IMR-90 (cell line): Measurements from ENCODE around the gene RND1. TPM values are rescaled to one million over a fixed set of nuclear protein-coding genes. Genes with fewer than 3 reads are reported as not detected.
A peak's percentile ranks its signal among the peaks of the same experiment; 100 is the strongest.

Experiments used
- ATAC-seq: fragments of 200-7000 bp; cut with Tn5 transposase; 2 replicates; pipeline ENCODE4 v1.9.1; 2020; ENCODE audit warnings: low read depth, mild to moderate bottlenecking, moderate library complexity
- BruUV-seq: library from RNA; stranded (reverse); fragments of 400-500 nt; replicated peaks from 2 replicates; lab custom pipeline; 2021; lab: Mats Ljungman, UMichigan
- CTCF ChIA-PET: fragments of 300-600 bp; formaldehyde crosslinking; extraction: SDS; loops from one replicate; lab custom pipeline; 2021; ENCODE audit warnings: antibody characterized with exemption; lab: Yijun Ruan, JAX
- POLR2A ChIA-PET: fragments of 300-600 bp; sonication (Branson Sonifier 250); formaldehyde crosslinking; loops from one replicate; lab custom pipeline; 2022; ENCODE audit warnings: antibody characterized with exemption; ENCODE audit not compliant: unreplicated experiment; lab: Charles Lee
- DNase-seq: peaks from one replicate; pipeline ENCODE4 v3.0.0; 2013
- H2AFZ ChIP-seq: replicated peaks from 2 replicates; pipeline ENCODE3; 2013; ENCODE audit warnings: low read length, mild to moderate bottlenecking; ENCODE audit not compliant: poor library complexity
- H2AK5ac ChIP-seq: 2 replicates; pipeline ENCODE4 v1.6.1; 2013; ENCODE audit warnings: low read depth, low read length, inconsistent platforms
- H2AK9ac ChIP-seq: replicated peaks from 2 replicates; pipeline ENCODE3; 2013; ENCODE audit warnings: mild to moderate bottlenecking, low read depth, low read length, moderate library complexity; ENCODE audit not compliant: poor library complexity
- H2BK120ac ChIP-seq: 2 replicates; pipeline ENCODE4 v1.6.1; 2013; ENCODE audit warnings: low read depth, low read length, inconsistent platforms
- H2BK15ac ChIP-seq: 3 replicates; pipeline ENCODE4 v1.6.1; 2013; ENCODE audit warnings: low read depth, low read length, inconsistent platforms
- H2BK20ac ChIP-seq: 2 replicates; pipeline ENCODE4 v1.6.1; 2013; ENCODE audit warnings: low read depth, mild to moderate bottlenecking, inconsistent platforms, low read length, moderate library complexity
- H2BK5ac ChIP-seq: 2 replicates; pipeline ENCODE4 v1.6.1; 2013; ENCODE audit warnings: mild to moderate bottlenecking, low read depth, low read length, inconsistent platforms; ENCODE audit not compliant: poor library complexity, severe bottlenecking
- H3K14ac ChIP-seq: replicated peaks from 2 replicates; pipeline ENCODE4 v1.6.1; 2013; ENCODE audit warnings: low read depth, low read length, inconsistent platforms
- H3K18ac ChIP-seq: 2 replicates; pipeline ENCODE4 v1.6.1; 2013; ENCODE audit warnings: low read depth, low read length, control low read depth
- H3K23ac ChIP-seq: 2 replicates; pipeline ENCODE4 v1.6.1; 2013; ENCODE audit warnings: low read depth, low read length, inconsistent platforms
- H3K27ac ChIP-seq: 2 replicates; pipeline ENCODE4 v1.5.1; 2013; ENCODE audit warnings: mild to moderate bottlenecking, control low read depth, low read length; ENCODE audit not compliant: insufficient read depth
- H3K27me3 ChIP-seq: 2 replicates; pipeline ENCODE4 v1.6.1; 2013; ENCODE audit warnings: low read length; ENCODE audit not compliant: control insufficient read depth, insufficient read depth
- H3K36me3 ChIP-seq: 2 replicates; pipeline ENCODE4 v1.6.1; 2013; ENCODE audit warnings: low read length, mixed read lengths; ENCODE audit not compliant: control insufficient read depth, insufficient read depth
- H3K4ac ChIP-seq: 2 replicates; pipeline ENCODE4 v1.6.1; 2013; ENCODE audit warnings: low read depth, low read length, inconsistent platforms
- H3K4me1 ChIP-seq: 2 replicates; pipeline ENCODE4 v1.6.1; 2013; ENCODE audit warnings: low read length, mixed read lengths; ENCODE audit not compliant: control insufficient read depth, insufficient read depth
- H3K4me2 ChIP-seq: 2 replicates; pipeline ENCODE4 v1.6.1; 2013; ENCODE audit warnings: low read depth, mild to moderate bottlenecking, control low read depth, low read length, moderate library complexity
- H3K4me3 ChIP-seq: 2 replicates; pipeline ENCODE4 v1.5.1; 2013; ENCODE audit warnings: low read depth, mild to moderate bottlenecking, control low read depth, low read length, moderate library complexity; ENCODE audit not compliant: insufficient read depth
- H3K56ac ChIP-seq: 2 replicates; pipeline ENCODE4 v1.6.1; 2013; ENCODE audit warnings: low read length, inconsistent platforms; ENCODE audit not compliant: insufficient read depth; ENCODE audit errors: extremely low read depth
- H3K79me1 ChIP-seq, 2 experiments: 2 replicates each; pipeline ENCODE4 v1.6.1; 2013; ENCODE audit warnings: low read length in 2 of 2, inconsistent platforms in 1 of 2, low read depth in 1 of 2
- H3K9ac ChIP-seq: 2 replicates; pipeline ENCODE4 v1.6.1; 2013; ENCODE audit warnings: low read depth, low read length, control low read depth
- H3K9me1 ChIP-seq: 2 replicates; pipeline ENCODE4 v1.6.1; 2013; ENCODE audit warnings: low read length, inconsistent platforms; ENCODE audit not compliant: insufficient read depth
- H3K9me3 ChIP-seq: 2 replicates; pipeline ENCODE4 v1.6.1; 2013; ENCODE audit warnings: low read length; ENCODE audit not compliant: control insufficient read depth, insufficient read depth
- H4K20me1 ChIP-seq: 2 replicates; pipeline ENCODE4 v1.6.1; 2013; ENCODE audit warnings: low read length, inconsistent platforms; ENCODE audit not compliant: insufficient read depth
- H4K5ac ChIP-seq: 2 replicates; pipeline ENCODE4 v1.6.1; 2013; ENCODE audit warnings: mild to moderate bottlenecking, low read depth, low read length, control low read depth
- H4K8ac ChIP-seq, 2 experiments: 2 replicates each; pipeline ENCODE4 v1.6.1; 2013; ENCODE audit warnings: low read depth in 2 of 2, low read length in 2 of 2, control low read depth in 1 of 2, inconsistent platforms in 1 of 2
- H4K91ac ChIP-seq: 2 replicates; pipeline ENCODE4 v1.6.1; 2013; ENCODE audit warnings: low read depth, low read length, inconsistent platforms; ENCODE audit not compliant: insufficient read depth
- BHLHE40 ChIP-seq: fragments of 150-350 bp; IDR thresholded peaks from 2 replicates; pipeline ENCODE4 v1.6.1; 2016; ENCODE audit warnings: mild to moderate bottlenecking, low read depth, low read length
- CEBPB ChIP-seq: IDR thresholded peaks from 2 replicates; pipeline ENCODE4 v1.6.1; 2012; ENCODE audit warnings: low read depth, low read length, improper control_type of control experiment
- FOS ChIP-seq: fragments of 150-350 bp; IDR thresholded peaks from 2 replicates; pipeline ENCODE4 v1.6.1; 2016; ENCODE audit warnings: low read depth, low read length
- MXI1 ChIP-seq: IDR thresholded peaks from 2 replicates; pipeline ENCODE4 v1.6.1; 2012; ENCODE audit warnings: low read depth, mild to moderate bottlenecking, low read length, moderate library complexity, borderline replicate concordance
- NFE2L2 ChIP-seq: fragments of 150-350 bp; IDR thresholded peaks from 2 replicates; pipeline ENCODE4 v1.6.1; 2016; ENCODE audit warnings: low read depth, mild to moderate bottlenecking, low read length
- POLR2A ChIP-seq: IDR thresholded peaks from 2 replicates; pipeline ENCODE4 v1.6.1; 2012; ENCODE audit warnings: mild to moderate bottlenecking, low read depth, low read length
- RAD21 ChIP-seq: IDR thresholded peaks from 2 replicates; pipeline ENCODE4 v1.6.1; 2012; ENCODE audit warnings: low read length, improper control_type of control experiment
- RCOR1 ChIP-seq: IDR thresholded peaks from 2 replicates; pipeline ENCODE4 v1.6.1; 2012; ENCODE audit warnings: mild to moderate bottlenecking, low read length, improper control_type of control experiment; ENCODE audit not compliant: insufficient replicate concordance
- RFX5 ChIP-seq: IDR thresholded peaks from 2 replicates; pipeline ENCODE4 v1.8.0; 2012; ENCODE audit warnings: low read depth, mild to moderate bottlenecking, low read length, moderate library complexity
- SMC3 ChIP-seq: fragments of 150-350 bp; IDR thresholded peaks from 2 replicates; pipeline ENCODE4 v1.6.1; 2016; ENCODE audit warnings: low read depth, mild to moderate bottlenecking, antibody characterized with exemption, low read length, moderate library complexity
- USF2 ChIP-seq: fragments of 150-350 bp; IDR thresholded peaks from 2 replicates; pipeline ENCODE4 v1.6.1; 2017; ENCODE audit warnings: mild to moderate bottlenecking, antibody characterized with exemption, low read length, low read depth
- dilution Hi-C: fragments of 300-500 bp; cut with HindIII; formaldehyde crosslinking; loops from one replicate; pipeline ENCODE4 v1.14.3; 2018; ENCODE audit warnings: low sequenced_read_pairs; ENCODE audit not compliant: unreplicated experiment
- in situ Hi-C: fragments of 300-500 bp; cut with MboI; formaldehyde crosslinking; loops from 3 replicates; pipeline ENCODE4 v1.14.3; 2019; ENCODE audit warnings: low sequenced_read_pairs, inconsistent platforms, mixed read lengths
- intact Hi-C: fragments of 100-400 bp; cut with micrococcal nuclease; formaldehyde crosslinking; loops from 2 replicates; pipeline ENCODE4 v1.10.0; 2022
- polyA plus RNA-seq, 3 experiments: library from polyadenylated mRNA; depleted of rRNA; stranded (reverse); fragments of >200 nt; gene quantifications; 2 replicates each; pipeline ENCODE4 v1.2.3, GENCODE V29; 2012; ENCODE audit warnings: low replicate concordance in 1 of 3
- total RNA-seq: library from RNA; depleted of rRNA; stranded (reverse); fragments of >200 nt; gene quantifications from 2 replicates; pipeline ENCODE4 v1.2.3, GENCODE V29; 2012
- TF ChIP-seq, protein P1 (sequence below): conservative IDR thresholded peaks from 2 replicates; pipeline ENCODE4 v1.5.1; 2012; ENCODE audit warnings: mild to moderate bottlenecking, low read depth, low read length, improper control_type of control experiment

The RND1 gene
- total and polyA plus RNA-seq, 2 of the 4 experiments (the other 2 are of a cell fraction), result under 0.01 to 0.21 TPM

DNA sequence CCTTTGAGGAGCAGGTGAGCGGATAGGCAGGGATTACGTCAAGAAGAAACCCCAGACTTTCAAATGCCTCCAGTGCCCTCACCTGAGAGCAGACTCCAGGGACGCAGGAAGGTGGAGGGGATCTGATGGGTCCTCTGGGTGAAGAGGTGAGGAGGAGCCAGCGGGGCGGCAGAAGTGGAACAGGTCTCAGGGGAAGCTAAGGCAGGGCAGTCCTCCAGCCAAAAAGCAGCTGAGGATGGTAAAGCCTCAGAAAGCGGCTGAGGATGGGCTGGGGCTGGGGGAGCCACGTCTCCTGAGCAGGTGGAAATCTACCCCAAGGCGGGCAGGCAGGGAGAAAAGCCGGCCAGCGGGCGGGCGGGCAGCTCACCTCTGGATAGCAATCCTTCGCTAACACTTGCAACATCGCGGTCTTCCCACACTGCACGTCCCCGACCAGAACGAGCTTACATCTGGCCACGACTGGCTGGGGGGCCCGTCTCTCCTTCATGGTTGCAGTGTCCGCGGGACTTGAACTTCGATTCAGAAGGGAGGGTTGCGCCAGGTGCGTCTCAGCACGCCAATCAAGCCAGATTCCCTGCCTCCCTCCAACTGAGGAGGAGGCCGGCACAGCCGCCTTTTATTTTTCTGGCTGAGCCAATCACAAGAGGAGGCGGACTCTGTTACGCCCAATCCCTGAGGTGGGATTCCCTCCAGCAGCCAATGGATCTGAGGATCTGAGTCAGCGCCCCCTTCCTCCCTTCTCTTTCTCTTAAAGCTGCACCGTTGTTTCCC is at the start of gene RND1 (continued):
- TF ChIP-seq RAD21 (no peak), SMC3 (no peak), USF2 (no peak)

GRCh38 chr12:48910196-48910595 is 44.5 kb upstream of the RND1 start:
- Histone ChIP-seq H3K23ac (no peak overlapping the region), H2AK9ac (no peak overlapping the region), H3K79me1 (no peaks in the 10 kb centered on the region), H3K4me3 (no peak overlapping the region), H3K56ac (no peak overlapping the region), H3K4ac (no peak overlapping the region), H4K20me1 (no peaks in the 10 kb centered on the region), H2AK5ac (no peak overlapping the region), H3K9ac (no peak overlapping the region), H3K27me3 (no peaks in the 10 kb centered on the region; the same call in 1 of the 2 replicates), H3K9me3 (no peaks in the 10 kb centered on the region), H2BK15ac (no peak overlapping the region), H4K8ac (no peak overlapping the region), H4K5ac (no peak overlapping the region), H3K4me2 (no peak overlapping the region), H3K14ac (no peak overlapping the region), H2BK20ac (no peak overlapping the region), H3K4me1 (no peaks in the 10 kb centered on the region), H2AFZ (no peak overlapping the region), H3K18ac (no peak overlapping the region), H2BK5ac (no peak overlapping the region), H3K9me1 (no peaks in the 10 kb centered on the region), H3K36me3 (no peaks in the 10 kb centered on the region), H3K27ac (no peak overlapping the region), H4K91ac (no peak overlapping the region), H2BK120ac (no peak overlapping the region)
- CTCF ChIA-PET, result interaction anchor here (0.7 kb wide), 1 partner anchor 19 kb away, joined by 3 read pairs; no protein-coding TSS in a partner anchor
- POLR2A ChIA-PET, result no interaction called here
- ATAC-seq (peak; percentile 35; the same call in 1 of the 2 replicates), DNase-seq (no peak)
- in situ Hi-C loops, result no loop called here
- intact Hi-C loops, result no loop called here
- BruUV-seq, result no TSS peak
- dilution Hi-C loops, result no loop called here
- no peak for TF ChIP-seq FOS
- no peak for TF ChIP-seq MXI1
- TF ChIP-seq USF2, result no peak
- TF ChIP-seq, protein P1, sequence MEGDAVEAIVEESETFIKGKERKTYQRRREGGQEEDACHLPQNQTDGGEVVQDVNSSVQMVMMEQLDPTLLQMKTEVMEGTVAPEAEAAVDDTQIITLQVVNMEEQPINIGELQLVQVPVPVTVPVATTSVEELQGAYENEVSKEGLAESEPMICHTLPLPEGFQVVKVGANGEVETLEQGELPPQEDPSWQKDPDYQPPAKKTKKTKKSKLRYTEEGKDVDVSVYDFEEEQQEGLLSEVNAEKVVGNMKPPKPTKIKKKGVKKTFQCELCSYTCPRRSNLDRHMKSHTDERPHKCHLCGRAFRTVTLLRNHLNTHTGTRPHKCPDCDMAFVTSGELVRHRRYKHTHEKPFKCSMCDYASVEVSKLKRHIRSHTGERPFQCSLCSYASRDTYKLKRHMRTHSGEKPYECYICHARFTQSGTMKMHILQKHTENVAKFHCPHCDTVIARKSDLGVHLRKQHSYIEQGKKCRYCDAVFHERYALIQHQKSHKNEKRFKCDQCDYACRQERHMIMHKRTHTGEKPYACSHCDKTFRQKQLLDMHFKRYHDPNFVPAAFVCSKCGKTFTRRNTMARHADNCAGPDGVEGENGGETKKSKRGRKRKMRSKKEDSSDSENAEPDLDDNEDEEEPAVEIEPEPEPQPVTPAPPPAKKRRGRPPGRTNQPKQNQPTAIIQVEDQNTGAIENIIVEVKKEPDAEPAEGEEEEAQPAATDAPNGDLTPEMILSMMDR, result no peak
- no peak for TF ChIP-seq RCOR1
- no peak for TF ChIP-seq NFE2L2
- TF ChIP-seq CEBPB, result no peak
- TF ChIP-seq POLR2A, result no peak
- no peak for TF ChIP-seq BHLHE40
- no peak for TF ChIP-seq RAD21
- TF ChIP-seq RFX5, result no peak
- TF ChIP-seq SMC3, result no peak
